Measurements from ENCODE around the gene MAPK8.

MAPK8 gene

GRCh38 chr10:48465860-48466521, 159.5 kb downstream of the MAPK8 start:
- H3K4me3 ChIP-seq (replicated peaks; ENCODE audit: insufficient read depth, low read length) = no peak overlapping the region

GRCh38 chr10:48466611-48467240, 160.2 kb downstream of the MAPK8 start:
- Histone ChIP-seq H3K27ac (replicated peaks) (no peak overlapping the region), H3K27me3 (ENCODE audit: insufficient read depth, poor library complexity, severe bottlenecking) (no peaks in the 10 kb centered on the region), H3K4me3 (replicated peaks; ENCODE audit: insufficient read depth, low read length) (no peak overlapping the region)
- TF ChIP-seq GABPA (IDR thresholded peaks at IDR 0.05; ENCODE audit: low read depth) (no peak), SPI1 (IDR thresholded peaks at IDR 0.05; ENCODE audit: borderline replicate concordance, low read depth) (no peak), POLR2AphosphoS5 (IDR thresholded peaks at IDR 0.05; ENCODE audit: low read depth) (no peak), CTCF (IDR thresholded peaks at IDR 0.05; ENCODE audit: insufficient read depth, low read length) (no peak), REST (IDR thresholded peaks at IDR 0.05; ENCODE audit: insufficient replicate concordance, low read depth) (no peak)
- no peak for DNase-seq (ENCODE audit: low read depth in 1 of 2, low spot score in 1 of 2)

More at GRCh38 chr10:48465860-48466521, 159.5 kb downstream of the MAPK8 start:
- TF ChIP-seq CTCF (IDR thresholded peaks at IDR 0.05; ENCODE audit: insufficient read depth, low read length) = no peak
- TF ChIP-seq REST (IDR thresholded peaks at IDR 0.05; ENCODE audit: insufficient replicate concordance, low read depth) = no peak
- TF ChIP-seq POLR2AphosphoS5 (IDR thresholded peaks at IDR 0.05; ENCODE audit: low read depth) = no peak
- TF ChIP-seq SPI1 (IDR thresholded peaks at IDR 0.05; ENCODE audit: borderline replicate concordance, low read depth) = no peak
- no peak for TF ChIP-seq GABPA (IDR thresholded peaks at IDR 0.05; ENCODE audit: low read depth)
- DNase-seq (ENCODE audit: low read depth in 1 of 2, low spot score in 1 of 2) = no peak
- no peaks in the 10 kb centered on the region for H3K27me3 ChIP-seq (ENCODE audit: insufficient read depth, poor library complexity, severe bottlenecking)
- H3K27ac ChIP-seq (replicated peaks) = no peak overlapping the region

- Histone ChIP-seq H3K27me3 (ENCODE audit: insufficient read depth, poor library complexity, severe bottlenecking) (no peaks in the 10 kb centered on the region), H3K4me3 (replicated peaks; ENCODE audit: insufficient read depth, low read length) (no peak overlapping the region), H3K27ac (replicated peaks) (no peak overlapping the region)
- no peak for DNase-seq (ENCODE audit: low read depth in 1 of 2, low spot score in 1 of 2)
- TF ChIP-seq SPI1 (IDR thresholded peaks at IDR 0.05; ENCODE audit: borderline replicate concordance, low read depth) = no peak
- TF ChIP-seq POLR2AphosphoS5 (IDR thresholded peaks at IDR 0.05; ENCODE audit: low read depth) = no peak
- no peak for TF ChIP-seq GABPA (IDR thresholded peaks at IDR 0.05; ENCODE audit: low read depth)
- no peak for TF ChIP-seq REST (IDR thresholded peaks at IDR 0.05; ENCODE audit: insufficient replicate concordance, low read depth)
- TF ChIP-seq CTCF (IDR thresholded peaks at IDR 0.05; ENCODE audit: insufficient read depth, low read length) = no peak
Measured at GRCh38 chr10:48467669-48468068, 161.2 kb downstream of the MAPK8 start.
